CD4-positive, alpha-beta T cell treated with Interleukin-6 for 4 hours (primary cell): ENCODE measurements around the gene SUSD1.

Experiments
- DNase-seq: peaks from one replicate; pipeline ENCODE4 v3.0.0-alpha.2; 2020; ENCODE audit warnings: mixed read lengths

Gene SUSD1

DNA sequence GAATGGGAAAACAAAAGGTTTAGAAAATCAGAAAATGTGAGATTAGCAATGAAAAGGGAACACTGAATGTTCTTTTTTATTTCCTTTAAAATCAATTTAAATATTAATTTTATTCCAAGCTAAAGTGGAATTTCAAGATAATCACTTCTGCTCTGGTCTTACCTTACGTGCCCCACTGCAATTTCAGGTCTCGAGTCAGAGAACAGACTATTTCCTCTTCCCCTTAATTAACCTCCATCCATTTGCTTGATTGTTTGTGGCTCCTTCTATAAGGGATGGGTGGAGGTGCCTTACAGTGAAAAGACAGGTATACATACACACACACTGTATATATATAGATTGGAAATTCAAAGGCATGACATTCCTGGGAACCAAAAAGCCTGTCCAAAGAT is 137.1 kb downstream of the SUSD1 start:
- no peak for DNase-seq

DNA sequence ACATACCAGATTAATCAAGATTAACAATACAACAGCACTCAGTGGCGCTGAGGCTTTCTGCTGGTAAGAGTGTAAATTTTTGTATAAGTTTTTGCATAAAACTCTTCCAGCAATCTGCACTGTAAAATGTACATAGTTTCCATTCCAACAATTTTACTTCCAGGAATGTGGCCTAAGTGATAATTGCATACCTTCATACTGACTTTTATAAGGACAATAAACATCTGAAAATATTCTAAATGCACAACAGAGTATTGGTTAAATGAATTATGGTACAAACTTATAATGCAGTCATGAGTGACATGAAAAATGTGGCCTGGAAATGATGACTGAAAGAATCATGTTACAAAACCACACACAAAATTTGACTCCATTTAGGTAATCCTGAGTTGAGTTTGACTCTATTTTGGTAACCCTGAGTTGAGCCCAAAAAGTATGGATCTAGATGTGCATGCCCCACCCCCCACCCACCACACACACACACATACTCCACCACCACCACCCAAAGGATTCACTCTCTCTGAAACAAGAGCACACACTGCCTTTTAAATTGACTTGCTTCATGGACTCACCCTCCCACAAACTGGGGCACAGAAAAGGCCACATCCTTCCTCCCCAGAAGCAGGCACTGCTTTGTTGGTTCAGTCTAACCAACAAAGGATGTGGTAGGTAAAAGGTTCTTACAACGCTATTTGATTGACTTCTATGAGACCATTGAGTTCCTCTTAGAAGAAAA is 137.6 kb downstream of the SUSD1 start:
- peak; percentile 73 for DNase-seq

DNA sequence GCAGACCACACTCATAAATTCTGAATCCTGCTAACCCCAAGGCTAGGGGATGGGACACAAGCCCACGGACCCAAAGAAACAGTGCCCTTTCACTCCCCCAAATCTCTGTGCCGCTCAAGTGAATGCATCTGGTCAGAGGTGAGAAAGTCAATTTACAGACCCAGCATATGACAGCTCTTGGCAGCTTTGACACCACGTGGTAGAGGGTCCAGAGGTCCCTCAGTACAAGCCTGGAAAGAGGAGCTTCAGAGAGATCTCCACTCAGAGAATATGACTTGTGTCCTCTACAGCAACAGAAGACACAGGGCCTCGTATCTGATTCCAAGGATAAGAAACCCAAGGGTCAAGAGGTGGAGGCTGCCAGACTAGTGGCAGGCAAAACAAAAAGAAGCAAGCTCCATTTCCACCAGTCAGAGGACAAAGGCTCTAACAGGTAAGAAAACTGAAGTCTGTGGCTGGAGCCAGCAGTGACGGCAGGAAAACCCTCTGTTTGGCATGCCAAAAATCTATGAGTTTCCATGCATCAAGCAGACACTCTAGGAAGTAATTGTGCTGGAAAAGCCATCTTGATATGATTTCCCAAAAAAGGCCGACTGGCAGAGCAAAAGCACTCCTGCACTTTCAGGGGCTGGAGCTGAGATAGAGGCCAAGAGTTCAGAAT is 139.8 kb downstream of the SUSD1 start:
- DNase-seq, result no peak

DNA sequence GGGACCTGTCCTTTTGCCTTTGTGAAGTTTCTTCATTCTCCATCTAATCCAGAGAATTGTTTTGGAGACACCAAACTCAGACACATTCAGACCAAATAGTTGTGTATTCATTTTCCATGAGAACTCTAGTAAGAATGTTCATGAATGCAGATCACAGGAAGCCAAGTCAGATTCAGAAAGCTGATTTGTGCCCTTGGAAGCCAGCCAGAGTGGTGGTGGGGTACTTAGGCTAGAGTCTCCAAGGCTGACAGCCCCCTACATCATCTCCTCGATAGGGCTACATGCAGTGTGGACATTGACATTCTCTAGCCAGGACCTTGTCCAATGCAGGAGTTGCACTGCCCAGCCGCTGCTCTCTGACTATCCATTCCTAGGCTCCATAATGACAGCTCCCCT is 140.9 kb downstream of the SUSD1 start:
- no peak for DNase-seq

DNA sequence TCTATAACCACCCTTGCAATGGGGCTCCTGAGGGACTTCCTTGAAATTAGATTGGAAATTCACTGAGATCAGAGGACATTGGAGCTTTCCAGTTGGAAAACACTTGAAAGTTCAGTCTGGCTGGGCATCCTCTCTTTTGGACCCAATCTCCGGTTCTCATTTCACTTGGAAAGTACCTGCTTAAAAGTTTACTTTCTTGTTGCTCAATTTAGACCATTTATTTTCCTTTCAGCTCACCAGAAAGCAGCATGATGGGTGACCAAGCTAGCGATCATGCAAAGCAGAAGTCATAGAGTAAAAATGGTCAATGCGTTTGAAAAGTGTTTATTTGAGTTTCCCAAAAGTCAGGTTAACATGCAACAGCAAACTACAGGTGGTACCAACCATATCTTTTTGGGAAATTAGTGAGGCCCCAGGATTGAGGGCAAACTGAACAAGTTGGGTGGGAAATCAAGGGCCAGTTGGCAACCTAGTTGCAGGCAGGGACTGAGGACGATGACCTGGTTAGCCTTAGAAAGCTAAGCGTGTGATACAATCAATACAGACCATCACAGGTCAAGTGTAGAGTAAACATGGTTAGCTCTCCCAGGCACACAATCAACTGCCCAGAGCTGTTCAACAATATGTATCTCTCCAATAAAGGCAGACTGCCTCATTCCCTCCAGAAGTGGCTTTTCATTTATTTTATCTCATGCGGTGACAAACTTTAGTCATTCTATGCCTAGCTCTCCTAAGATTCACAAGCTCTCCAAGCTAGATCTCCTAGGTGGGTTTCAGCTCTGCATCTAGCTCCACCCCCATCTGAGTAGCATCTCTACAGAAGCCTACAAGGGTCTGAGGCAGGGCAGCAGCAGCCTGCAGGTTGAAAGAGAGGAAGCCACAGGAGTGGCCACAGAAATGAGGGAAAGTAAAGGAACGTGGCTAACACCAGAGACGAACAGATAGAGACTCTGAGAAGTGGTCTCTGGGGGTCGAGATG is 141.6 kb downstream of the SUSD1 start:
- DNase-seq, result no peak

DNA sequence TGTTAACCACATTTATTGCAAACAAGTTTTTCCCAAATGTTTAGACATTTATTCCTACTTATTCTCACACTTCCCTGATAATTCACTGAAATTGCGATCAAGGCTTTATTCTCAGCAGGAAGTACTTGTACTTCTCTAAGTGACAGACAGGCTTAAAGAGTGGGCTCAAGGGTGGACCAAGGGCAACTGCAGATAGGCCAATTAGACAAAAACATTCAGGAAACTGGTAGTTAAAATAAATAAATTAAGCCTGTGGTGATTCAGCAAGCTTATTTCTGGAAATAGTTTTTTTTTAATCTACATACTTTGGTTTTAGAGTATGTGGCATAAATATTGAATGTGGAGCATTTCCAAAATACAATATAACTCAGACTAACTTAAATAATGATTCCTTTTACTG is 142.4 kb downstream of the SUSD1 start:
- DNase-seq, result no peak

DNA sequence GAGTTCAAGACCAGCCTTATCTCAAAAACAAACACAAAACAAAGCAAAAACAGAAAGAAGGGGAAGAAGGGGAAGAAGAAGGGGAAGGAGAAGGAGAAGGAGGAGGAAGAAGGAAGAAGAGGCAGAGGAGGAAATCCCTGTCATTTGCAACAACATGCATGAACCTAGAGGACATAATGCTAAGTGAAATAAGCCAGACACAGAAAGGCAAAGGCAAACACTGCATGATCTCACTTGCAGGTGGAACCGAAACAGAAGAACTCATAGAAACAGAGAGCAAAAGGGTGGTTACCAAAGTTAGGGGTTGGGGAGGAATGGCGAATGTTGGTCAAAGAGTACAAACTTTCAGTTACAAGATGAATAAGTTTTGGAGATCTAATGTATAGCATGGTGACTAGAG is 143.1 kb downstream of the SUSD1 start:
- no peak for DNase-seq

DNA sequence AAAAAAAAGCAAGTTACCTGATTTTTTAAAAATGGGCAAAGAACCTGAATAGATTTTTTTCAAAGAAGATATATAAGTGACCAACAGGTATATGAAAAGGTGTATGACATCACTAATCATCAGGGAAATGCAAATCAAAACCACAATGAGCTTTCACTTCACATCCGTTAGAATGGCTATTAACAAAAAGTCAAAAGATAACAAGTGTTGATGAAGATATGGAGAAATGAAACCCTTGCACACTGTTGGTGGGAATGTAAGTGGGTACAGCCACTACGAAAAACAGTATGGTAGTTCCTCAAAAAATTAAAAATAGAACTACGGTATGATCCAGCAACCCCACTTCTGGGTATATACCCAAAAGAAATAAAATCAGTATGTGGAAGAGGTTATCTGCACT is 143.7 kb downstream of the SUSD1 start:
- DNase-seq, result no peak

DNA sequence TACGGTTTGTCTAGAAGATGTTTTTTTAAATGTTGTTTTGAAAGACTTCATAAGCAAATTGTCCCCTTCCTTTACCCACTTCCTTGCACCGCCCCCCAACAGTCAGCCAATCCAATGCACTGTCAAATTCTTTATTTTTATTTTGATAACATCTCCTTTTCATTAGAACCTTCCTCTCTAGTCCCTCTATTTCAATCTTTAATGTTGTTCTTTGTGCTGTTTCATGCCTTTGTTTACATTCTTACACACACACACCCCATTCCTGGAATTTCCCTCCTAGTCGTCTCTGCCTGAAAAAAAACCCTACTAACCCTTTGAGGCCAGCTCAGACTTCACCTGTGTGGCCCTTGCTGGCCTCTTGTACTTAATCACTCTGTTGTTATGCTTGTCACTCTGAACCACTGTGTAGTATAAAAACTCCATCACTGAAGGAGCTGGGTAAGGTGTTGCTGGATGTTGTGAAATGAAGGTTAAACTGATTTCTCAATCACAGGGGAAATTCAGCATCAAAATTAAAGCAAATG is 145.1 kb downstream of the SUSD1 start:
- no peak for DNase-seq

DNA sequence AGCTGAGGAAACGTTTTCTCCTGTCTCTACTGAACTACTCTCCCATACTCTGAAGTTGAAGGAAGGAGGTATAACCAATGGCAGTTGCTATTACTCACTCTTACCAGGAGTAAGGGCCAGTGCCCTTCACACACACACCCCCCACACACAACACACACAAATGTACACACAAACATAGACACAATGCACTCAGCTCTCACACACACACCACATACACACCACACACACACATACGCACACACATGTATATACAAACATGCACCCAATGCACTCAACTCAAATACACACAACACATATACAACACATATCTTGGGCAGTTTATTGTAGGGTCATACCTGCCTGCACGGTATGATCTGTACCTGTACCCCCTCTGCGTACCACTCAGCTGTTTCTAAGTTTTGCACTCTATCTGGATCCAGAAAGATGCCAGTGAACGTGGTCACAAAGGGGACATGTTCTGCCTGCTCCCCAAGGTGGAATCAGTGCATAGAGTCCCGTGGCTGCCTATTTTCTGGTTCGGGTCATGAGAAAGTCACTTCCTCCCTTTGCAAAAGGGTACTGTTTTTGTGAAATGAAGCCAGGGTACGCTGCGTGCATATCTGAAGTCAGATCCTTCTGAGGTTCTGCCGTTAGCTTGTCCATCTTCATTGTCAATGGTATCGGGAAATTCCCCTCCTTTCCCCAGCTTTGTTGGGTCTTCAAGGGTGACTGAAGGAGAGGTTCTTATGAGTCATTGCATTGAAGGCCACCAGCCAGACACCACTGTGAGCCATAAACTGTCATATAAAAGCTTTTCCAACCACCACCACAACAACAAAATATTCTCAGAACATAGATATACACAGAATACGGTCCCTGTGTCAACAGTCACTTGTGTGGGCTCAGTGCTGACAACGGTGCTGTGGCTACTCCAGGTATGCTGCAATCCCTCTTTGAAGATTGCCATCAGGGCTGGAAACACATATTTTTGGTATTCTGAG is 146.6 kb downstream of the SUSD1 start:
- DNase-seq, result peak; percentile 9

DNA sequence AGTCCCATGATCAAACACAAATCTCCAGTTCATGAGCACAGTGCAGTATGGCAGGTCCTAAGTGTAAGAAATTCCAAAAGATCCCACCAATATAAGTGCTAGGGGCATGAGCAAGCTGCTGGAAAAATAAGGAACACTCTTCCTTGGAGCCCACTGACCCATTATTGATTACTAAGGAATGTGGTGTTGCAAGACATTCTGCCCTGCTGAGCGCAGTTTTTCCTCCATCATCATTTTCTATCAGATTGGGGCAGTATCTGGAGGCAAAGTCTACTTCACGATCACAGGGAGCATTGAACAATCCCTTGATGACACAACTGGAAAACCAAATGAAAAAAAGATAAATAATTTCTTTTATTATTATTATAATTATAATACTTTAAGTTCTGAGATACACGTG is 149.2 kb downstream of the SUSD1 start:
- no peak for DNase-seq

DNA sequence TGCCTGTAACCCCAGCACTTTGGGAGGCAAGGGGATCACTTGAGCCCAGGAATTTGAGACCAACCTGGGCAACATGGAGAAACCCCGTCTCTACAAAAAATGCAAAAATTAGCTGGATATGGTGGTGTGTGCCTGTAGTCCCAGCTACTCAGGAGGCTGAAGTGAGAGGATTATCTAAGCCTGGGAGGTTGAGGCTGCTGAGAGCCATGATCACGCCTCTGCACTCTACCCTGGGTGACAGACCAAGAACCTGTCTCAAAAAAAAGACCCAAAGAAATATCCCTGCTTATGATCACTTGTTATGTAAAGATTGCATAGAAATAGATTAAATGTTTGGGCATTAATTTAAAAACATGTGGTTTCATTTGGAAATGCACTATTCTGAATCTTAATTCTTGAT is 153.4 kb downstream of the SUSD1 start:
- DNase-seq, result no peak

DNA sequence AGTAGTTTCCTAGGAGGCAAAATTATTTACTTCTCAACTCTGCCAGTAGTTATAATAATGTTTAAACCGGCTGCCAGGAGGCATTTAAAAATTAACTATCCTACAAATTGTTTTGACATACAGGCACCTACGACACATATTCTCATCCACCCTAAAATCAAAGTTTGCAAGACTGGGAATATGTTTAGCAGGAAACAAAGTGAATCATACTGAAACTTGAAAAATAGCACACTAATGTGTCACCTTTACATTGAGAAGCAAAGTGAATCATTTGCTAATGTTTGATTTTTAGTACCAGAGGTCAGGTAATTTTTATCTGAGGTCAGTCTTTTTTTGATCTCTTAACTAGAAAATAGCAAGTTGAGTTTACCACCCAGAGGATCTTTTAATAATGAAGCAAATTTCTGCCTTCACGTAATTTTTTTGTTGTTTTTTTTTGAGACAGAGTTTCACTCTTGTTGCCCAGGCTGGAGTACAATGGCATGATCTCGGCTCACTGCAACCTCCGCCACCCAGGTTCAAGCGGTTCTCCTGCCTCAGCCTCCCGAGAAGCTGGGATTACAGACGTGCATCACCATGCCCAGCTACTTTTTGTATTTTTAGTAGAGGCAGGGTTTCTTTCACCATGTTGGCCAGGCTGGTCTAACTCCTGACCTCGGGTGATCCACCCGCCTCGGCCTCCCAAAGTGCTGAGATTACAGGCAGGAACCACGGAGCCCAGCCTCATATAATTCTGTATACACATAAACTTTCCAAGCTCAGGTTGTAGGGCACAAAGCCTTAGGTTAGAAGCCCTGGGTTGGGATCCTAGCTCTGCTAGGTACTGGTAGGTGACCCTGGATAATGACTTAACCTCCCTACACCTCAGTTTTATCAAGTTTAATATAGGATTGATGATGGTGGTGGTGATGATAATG is 154.2 kb downstream of the SUSD1 start:
- DNase-seq, result no peak

DNA sequence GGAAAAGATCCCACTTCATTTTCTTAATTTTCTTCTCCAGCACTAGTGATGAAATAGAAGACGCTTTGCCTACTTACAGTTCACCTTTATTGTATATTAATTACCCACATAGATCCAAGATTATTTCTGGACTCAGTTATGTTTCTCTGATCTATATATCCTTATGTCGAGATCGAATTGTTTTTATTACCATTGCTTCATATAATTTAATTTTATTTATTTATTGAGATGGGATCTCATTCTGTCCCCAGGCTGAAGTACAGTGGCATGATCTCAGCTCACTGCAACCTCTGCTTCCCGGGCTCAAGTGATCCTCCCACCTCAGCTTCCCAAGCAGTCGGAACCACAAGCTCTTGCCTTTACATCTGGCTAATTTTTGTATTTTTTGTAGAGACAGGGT is 157.2 kb downstream of the SUSD1 start:
- DNase-seq, result no peak

DNA sequence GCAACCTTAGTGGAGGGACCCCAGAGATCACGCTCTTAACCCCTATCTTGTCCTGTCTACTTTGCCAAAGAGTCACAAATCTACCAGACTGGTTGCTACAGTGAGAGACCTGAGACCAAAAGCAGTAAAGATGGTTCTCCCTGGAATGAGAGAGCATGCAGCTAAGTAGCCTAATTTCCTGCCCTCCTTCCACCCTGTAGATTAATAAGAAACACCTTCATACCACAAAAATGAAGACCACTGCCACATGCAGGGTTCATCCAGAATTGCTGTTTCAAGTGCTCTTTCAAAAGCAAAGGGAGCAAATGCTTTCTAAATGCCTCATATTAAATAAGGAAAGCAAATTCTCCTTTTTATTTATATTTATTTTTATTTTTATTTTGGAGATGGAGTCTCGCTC is 159.4 kb downstream of the SUSD1 start:
- no peak for DNase-seq

DNA sequence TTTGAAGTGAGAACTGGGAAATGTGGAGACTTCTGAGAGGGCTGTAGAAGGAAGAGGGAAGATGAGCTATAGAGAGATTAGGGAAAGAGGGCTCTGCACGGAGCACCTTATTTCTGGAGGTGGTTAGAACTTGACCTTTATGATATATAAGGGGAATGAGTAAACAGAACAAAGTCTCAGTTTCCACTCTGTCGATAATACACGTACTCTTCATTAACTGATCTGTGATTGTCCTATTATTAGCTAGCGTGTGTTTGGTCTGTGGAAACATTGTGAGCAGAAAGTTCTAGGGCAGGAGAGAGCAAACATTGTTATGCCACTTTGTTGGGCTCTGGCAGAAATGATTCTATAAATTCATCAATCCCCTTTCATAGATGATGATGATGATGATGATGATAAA is 159.9 kb downstream of the SUSD1 start:
- DNase-seq, result no peak

DNA sequence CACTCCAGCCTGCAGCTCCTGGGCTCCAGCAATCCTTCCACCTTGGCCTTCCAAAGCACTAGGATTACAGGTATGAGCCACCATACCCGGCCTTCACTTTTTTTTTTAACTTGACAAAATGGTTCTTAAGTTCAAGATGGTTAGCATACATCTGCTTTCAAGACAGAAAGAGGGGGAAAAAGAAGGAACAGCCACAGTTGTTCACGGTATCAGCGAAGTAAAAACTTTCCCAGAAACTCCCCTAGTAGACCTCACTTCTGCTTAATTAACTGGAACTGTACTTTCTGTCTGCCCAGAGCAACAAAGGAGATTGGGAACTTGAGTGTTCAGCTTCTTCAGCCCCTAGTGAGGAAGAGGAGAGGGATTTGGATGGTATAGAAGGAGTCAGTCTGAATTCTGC is 161.8 kb downstream of the SUSD1 start:
- DNase-seq, result no peak

DNA sequence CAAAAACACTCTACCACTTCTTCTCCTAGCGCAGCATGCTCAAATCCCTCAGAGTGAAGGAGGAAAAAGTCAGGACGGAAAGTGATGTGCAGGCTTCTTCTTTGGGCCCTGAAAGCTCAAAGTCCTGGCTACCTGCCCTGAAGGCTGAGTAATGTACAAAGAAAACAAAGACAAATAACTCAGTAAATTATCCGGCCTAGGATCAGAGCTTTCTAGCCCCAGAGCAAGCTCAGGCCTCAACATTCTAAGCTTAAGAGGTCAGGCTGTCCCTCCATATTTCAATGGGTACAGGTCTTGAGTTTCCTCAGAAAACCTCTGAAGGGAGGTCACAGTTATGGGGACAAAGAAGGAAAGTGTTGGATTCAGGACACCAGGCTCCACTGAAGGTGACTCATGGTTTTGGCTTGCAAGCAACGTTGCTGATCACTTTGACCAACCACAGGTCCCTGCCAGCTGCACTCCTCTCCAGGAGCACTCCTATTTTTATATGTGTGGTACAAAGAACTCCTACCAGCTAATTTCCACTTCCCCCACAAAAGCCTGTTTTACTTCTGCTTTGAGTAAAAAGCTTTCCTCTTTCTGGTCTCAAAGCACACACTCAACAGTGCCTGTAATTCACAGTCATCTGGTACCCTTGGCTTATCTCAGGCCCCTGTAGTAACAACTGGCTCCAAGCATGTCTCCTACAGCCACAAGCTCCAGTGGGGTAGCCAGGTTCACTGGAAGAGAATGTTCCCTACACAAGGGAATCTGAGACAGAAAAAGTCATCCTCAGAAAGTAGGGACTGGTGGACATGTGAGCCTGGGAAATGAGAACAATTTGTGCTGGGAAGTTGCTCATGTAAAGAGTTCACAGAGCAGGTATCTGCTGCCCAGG is 162.8 kb downstream of the SUSD1 start:
- DNase-seq, result no peak

DNA sequence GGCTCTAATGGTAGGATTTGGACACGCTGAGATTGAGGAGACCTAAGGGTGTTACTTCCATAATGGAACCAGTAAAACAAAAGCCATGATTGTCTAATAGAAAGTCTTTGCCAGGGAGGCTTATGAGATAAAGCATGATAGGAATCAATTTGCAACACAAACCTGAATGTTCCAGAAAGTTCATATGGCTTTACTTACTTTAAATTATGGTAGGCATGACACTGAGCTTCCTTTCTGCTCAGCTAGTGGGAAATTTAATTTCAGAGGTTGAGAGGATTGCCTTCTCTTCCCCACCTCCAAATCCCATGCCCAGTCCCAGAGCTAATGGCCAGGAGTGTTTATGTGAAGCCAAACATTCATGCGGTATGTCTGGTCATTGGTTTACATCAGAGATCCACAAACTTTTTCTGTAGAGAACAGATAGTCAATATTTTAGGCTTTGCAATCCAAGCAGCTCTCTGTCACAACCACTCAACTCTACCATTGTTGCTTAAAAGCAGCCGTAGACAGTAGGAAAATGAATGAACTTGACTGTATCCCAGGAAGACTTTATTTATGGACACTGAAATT is 164.0 kb downstream of the SUSD1 start:
- no peak for DNase-seq

DNA sequence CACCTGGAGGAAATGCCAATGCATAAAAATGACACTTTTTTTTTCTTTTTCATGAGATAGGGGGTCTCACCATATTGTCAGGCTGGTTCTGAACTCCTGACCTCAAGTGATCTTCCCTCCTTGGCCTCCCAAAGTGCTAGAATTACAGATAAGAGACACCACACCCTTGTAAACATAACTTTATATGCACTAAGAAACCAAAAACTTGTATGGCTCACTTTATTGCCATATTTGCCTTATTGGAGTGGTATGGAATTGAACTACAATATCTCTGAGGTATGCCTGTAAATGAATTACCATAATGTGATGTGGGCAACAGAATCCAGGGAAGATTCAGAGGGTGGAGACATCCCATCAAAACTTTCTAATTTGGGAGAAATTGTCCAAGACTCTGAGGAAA is 164.6 kb downstream of the SUSD1 start:
- DNase-seq, result no peak
